Stomach (tissue), 9 donors: ENCODE measurements around the gene DONSON. TPM values are rescaled to one million over a fixed set of nuclear protein-coding genes. Genes with fewer than 3 reads are reported as not detected.
"Not testable (repeated sequence)": the region's sequence is repeated elsewhere in the genome, so short reads cannot be mapped to it uniquely, and the experiment has no call there.

Experiments used
- DNase-seq, 2 donors: peaks; one replicate each; pipeline versions ENCODE4 v3.0.0 to v3.0.0-alpha.2; 2013 to 2019
- H3K27ac ChIP-seq, 5 donors: fragments of 200-600 bp in 4 of 5; sonication (generic) in 4 of 5; one replicate each; pipeline ENCODE4 v1.5.1; 2013 to 2019; ENCODE audit warnings: mild to moderate bottlenecking in 1 of 5, moderate library complexity in 1 of 5
- H3K27me3 ChIP-seq, 3 donors: fragments of 200-600 bp; sonication (generic); one replicate each; pipeline ENCODE4 v1.5.1; 2017 to 2019; ENCODE audit warnings: mixed run types in 1 of 3
- H3K36me3 ChIP-seq, 4 donors: fragments of 200-600 bp; sonication (generic); 1 replicate in 3 of 4; 2 replicates in 1 of 4; pipeline ENCODE4 v1.5.1; 2016 to 2019
- H3K4me1 ChIP-seq, 4 donors: fragments of 200-600 bp; sonication (generic); one replicate each; pipeline ENCODE4 v1.5.1; 2016 to 2019
- H3K4me3 ChIP-seq, 4 donors: fragments of 200-600 bp; sonication (generic) in 3 of 4; one replicate each; pipeline ENCODE4 v1.5.1; 2016 to 2019; ENCODE audit warnings: mild to moderate bottlenecking in 1 of 4
- H3K9me3 ChIP-seq, 4 donors: fragments of 200-600 bp; sonication (generic); one replicate each; pipeline ENCODE4 v1.5.1; 2016 to 2019
- CTCF ChIP-seq, 7 experiments: fragments of 450-650 bp in 4 of 7; fragments of 200-600 bp in 3 of 7; sonication (generic) in 3 of 7; IDR thresholded peaks; one replicate each; pipeline ENCODE4 v1.5.1; 2016 to 2019; ENCODE audit warnings: antibody characterized with exemption in 7 of 7, control low read depth in 2 of 7, mild to moderate bottlenecking in 1 of 7
- EP300 ChIP-seq: sonication (generic); formaldehyde crosslinking; IDR thresholded peaks from one replicate; pipeline ENCODE4 v1.6.1; 2017; ENCODE audit warnings: antibody characterized with exemption
- POLR2A ChIP-seq, 4 donors: fragments of 450-650 bp; IDR thresholded peaks; one replicate each; pipeline ENCODE4 v1.6.1; 2016; ENCODE audit warnings: antibody characterized with exemption in 4 of 4, control low read depth in 2 of 4, mild to moderate bottlenecking in 1 of 4, moderate library complexity in 1 of 4
- POLR2AphosphoS5 ChIP-seq, 3 donors: sonication (generic); formaldehyde crosslinking; IDR thresholded peaks; one replicate each; pipeline ENCODE4 v1.6.1; 2016; ENCODE audit warnings: antibody characterized with exemption in 3 of 3
- WGBS, 5 donors: extraction: QIAGEN DNeasy Blood & Tissue Kit in 3 of 5; methylation state at CpG; one replicate each; pipeline versions ENCODE4 v1.1.5 to v1.1.7; 2013 to 2018; 5-methylcytosine and 5-hydroxymethylcytosine counted together
- intact Hi-C: fragments of 100-400 bp; cut with DNase I; formaldehyde crosslinking; loops from one replicate; pipeline ENCODE4 v1.15.1; 2023; ENCODE audit warnings: low total_unique reads
- polyA plus RNA-seq, 3 donors: library from polyadenylated mRNA; stranded (reverse); fragments of 200-250 nt; gene quantifications; one replicate each; pipeline ENCODE4 v1.2.3, GENCODE V29; 2013
- total RNA-seq, 5 donors: library from RNA; depleted of rRNA; stranded (reverse); fragments of >200 nt; gene quantifications; one replicate each; pipeline versions ENCODE4 v1.1.0 to v1.2.3, GENCODE V29; 2014 to 2016
- donor health status: healthy with polysubstance abuse.
- donor health status: Bipolar disorder and iron deficiency.
- donor health status: healthy.

Gene DONSON
- total and polyA plus RNA-seq, 8 donors = 0.58 to 72.4 (median 9.7) TPM

GRCh38 chr21:33578959-33579542, 9.4 kb downstream of the DONSON start:
- intact Hi-C loops = no loop called here
- DNase-seq = no peak
- Histone ChIP-seq H3K27ac (no peak overlapping the region), H3K9me3 (no peaks in the 10 kb centered on the region), H3K36me3 (peaks cover 15 to 65% (median 43%) of the 10 kb centered on the region in 4 donors), H3K4me3 (no peak overlapping the region), H3K27me3 (no peaks in the 10 kb centered on the region), H3K4me1 (peaks cover 0 to 17% (median 8%) of the 10 kb centered on the region in 4 donors)
- 84 to 95% (median 88%) methylated on average over 7 of the region's 7 CpGs for WGBS, 5 donors
- no peak for TF ChIP-seq POLR2AphosphoS5 (IDR thresholded peaks at IDR 0.05)
- TF ChIP-seq EP300 = no peak
- TF ChIP-seq POLR2A (IDR thresholded peaks at IDR 0.05) = no peak
- TF ChIP-seq CTCF (IDR thresholded peaks at IDR 0.05) = no peak

GRCh38 chr21:33578214-33578613, 10.3 kb downstream of the DONSON start:
- intact Hi-C loops = no loop called here
- H3K4me3 ChIP-seq = no peak overlapping the region
- DNase-seq = no peak
- peaks cover 0 to 21% (median 9%) of the 10 kb centered on the region in 4 donors for H3K4me1 ChIP-seq
- WGBS, 5 donors = 84 to 89% (median 87%) methylated on average over 2 of the region's 2 CpGs
- no peaks in the 10 kb centered on the region for H3K27me3 ChIP-seq
- TF ChIP-seq CTCF (IDR thresholded peaks at IDR 0.05) (no peak), EP300 (no peak), POLR2AphosphoS5 (IDR thresholded peaks at IDR 0.05) (no peak), POLR2A (IDR thresholded peaks at IDR 0.05) (no peak)
- H3K36me3 ChIP-seq = peaks cover 21 to 69% (median 51%) of the 10 kb centered on the region in 4 donors
- no peaks in the 10 kb centered on the region for H3K9me3 ChIP-seq
- H3K27ac ChIP-seq = no peak overlapping the region

GRCh38 chr21:33576741-33577141, 11.7 kb downstream of the DONSON start:
- H3K27ac ChIP-seq, H3K9me3 ChIP-seq, H3K27me3 ChIP-seq, H3K4me3 ChIP-seq, DNase-seq, intact Hi-C loops: not testable (repeated sequence)
- H3K36me3 ChIP-seq = peaks cover 27 to 76% (median 65%) of the 10 kb centered on the region in 4 donors
- peaks cover 0 to 34% (median 17%) of the 10 kb centered on the region in 4 donors for H3K4me1 ChIP-seq
- 16 to 35% (median 20%) methylated on average over 2 of the region's 2 CpGs for WGBS, 5 donors

- Histone ChIP-seq H3K36me3 (peaks cover 50 to 99% (median 97%) of the 10 kb centered on the region in 4 donors), H3K27ac (peak overlapping the region in 2 of 5 donors; percentile 5 to 9), H3K27me3 (no peaks in the 10 kb centered on the region), H3K4me3 (no peak overlapping the region), H3K9me3 (no peaks in the 10 kb centered on the region), H3K4me1 (peaks cover 0 to 49% (median 20%) of the 10 kb centered on the region in 4 donors)
- no peak for DNase-seq
- WGBS, 5 donors = 16 to 40% (median 21%) methylated on average over 3 of the region's 3 CpGs
- TF ChIP-seq POLR2AphosphoS5 (IDR thresholded peaks at IDR 0.05) = no peak
- TF ChIP-seq CTCF (IDR thresholded peaks at IDR 0.05) = no peak
- no peak for TF ChIP-seq EP300
- TF ChIP-seq POLR2A (IDR thresholded peaks at IDR 0.05) = no peak
- intact Hi-C loops = no loop called here
These were observed 16.1 kb downstream of the DONSON start for GRCh38 chr21:33572350-33572749.

- WGBS, 5 donors = 80 to 88% (median 85%) methylated on average over 5 of the region's 5 CpGs
- H3K4me3 ChIP-seq = no peak overlapping the region
- no peak for TF ChIP-seq POLR2AphosphoS5 (IDR thresholded peaks at IDR 0.05)
- no peak for TF ChIP-seq CTCF (IDR thresholded peaks at IDR 0.05)
- TF ChIP-seq POLR2A (IDR thresholded peaks at IDR 0.05) = no peak
- no peak for TF ChIP-seq EP300
- peaks cover 0 to 47% (median 15%) of the 10 kb centered on the region in 4 donors for H3K4me1 ChIP-seq
- H3K27me3 ChIP-seq = no peaks in the 10 kb centered on the region
- no peak for DNase-seq
- peaks cover 37 to 88% (median 81%) of the 10 kb centered on the region in 4 donors for H3K36me3 ChIP-seq
- H3K27ac ChIP-seq = no peak overlapping the region
- intact Hi-C loops = no loop called here
- H3K9me3 ChIP-seq = no peaks in the 10 kb centered on the region
These were observed 18.5 kb downstream of the DONSON start for GRCh38 chr21:33569991-33570390.
